ENCODE results near the gene TEC.
A peak's percentile ranks its signal among the peaks of the same experiment; 100 is the strongest.

The TEC gene

GRCh38 chr4:48121180-48121579 is 148.5 kb downstream of the TEC start:
- DNase-seq (ENCODE audit: low spot score): no peak

- DNase-seq (ENCODE audit: low spot score): no peak
These were observed 149.5 kb downstream of the TEC start for GRCh38 chr4:48120132-48120531.

GRCh38 chr4:48119646-48120045 is 150.0 kb downstream of the TEC start:
- DNase-seq (ENCODE audit: low spot score): no peak

GRCh38 chr4:48118081-48118480 is 151.6 kb downstream of the TEC start:
- no peak for DNase-seq (ENCODE audit: low spot score)

GRCh38 chr4:48116582-48116981 is 153.1 kb downstream of the TEC start:
- DNase-seq (ENCODE audit: low spot score): no peak

- no peak for DNase-seq (ENCODE audit: low spot score)
These were observed 155.2 kb downstream of the TEC start for GRCh38 chr4:48114412-48114811.

- no peak for DNase-seq (ENCODE audit: low spot score)
These were observed 157.5 kb downstream of the TEC start for GRCh38 chr4:48112017-48112667.

- no peak for DNase-seq (ENCODE audit: low spot score)
These were observed 159.1 kb downstream of the TEC start for GRCh38 chr4:48110452-48110978.

- peak; percentile 57 for DNase-seq (ENCODE audit: low spot score)
These were observed 160.0 kb downstream of the TEC start for GRCh38 chr4:48109413-48110263.

GRCh38 chr4:48108309-48109073 is 161.1 kb downstream of the TEC start:
- no peak for DNase-seq (ENCODE audit: low spot score)

GRCh38 chr4:48105230-48105629 is 164.4 kb downstream of the TEC start:
- no peak for DNase-seq (ENCODE audit: low spot score)

GRCh38 chr4:48103483-48104139 is 166.0 kb downstream of the TEC start:
- no peak for DNase-seq (ENCODE audit: low spot score)

- peak; percentile 15 for DNase-seq (ENCODE audit: low spot score)
These were observed 167.3 kb downstream of the TEC start for GRCh38 chr4:48102303-48102702.

- DNase-seq (ENCODE audit: low spot score): no peak
These were observed 169.4 kb downstream of the TEC start for GRCh38 chr4:48100256-48100655.

- no peak for DNase-seq (ENCODE audit: low spot score)
These were observed 174.2 kb downstream of the TEC start for GRCh38 chr4:48095441-48095840.

- DNase-seq (ENCODE audit: low spot score): peak; percentile 35
These were observed 175.6 kb downstream of the TEC start for GRCh38 chr4:48093991-48094416.

GRCh38 chr4:48090621-48091020 is 179.0 kb downstream of the TEC start:
- no peak for DNase-seq (ENCODE audit: low spot score)

- no peak for DNase-seq (ENCODE audit: low spot score)
These were observed 183.6 kb downstream of the TEC start for GRCh38 chr4:48085821-48086589.
